T-helper 2 cell (primary cell): ENCODE measurements around the gene VSIG8.
A peak's percentile ranks its signal among the peaks of the same experiment; 100 is the strongest.
"Not testable (repeated sequence)": the region's sequence is repeated elsewhere in the genome, so short reads cannot be mapped to it uniquely, and the experiment has no call there.

ENCODE experiments used
- DNase-seq, 5 experiments: peaks; one replicate each; pipeline versions ENCODE4 v3.0.0 to v3.0.0-alpha.2; 2012 to 2022
- total RNA-seq, 2 donors: gene quantifications; one replicate each; lab custom pipeline; 2026; lab: John Stamatoyannopoulos, UW

The VSIG8 gene, protein sequence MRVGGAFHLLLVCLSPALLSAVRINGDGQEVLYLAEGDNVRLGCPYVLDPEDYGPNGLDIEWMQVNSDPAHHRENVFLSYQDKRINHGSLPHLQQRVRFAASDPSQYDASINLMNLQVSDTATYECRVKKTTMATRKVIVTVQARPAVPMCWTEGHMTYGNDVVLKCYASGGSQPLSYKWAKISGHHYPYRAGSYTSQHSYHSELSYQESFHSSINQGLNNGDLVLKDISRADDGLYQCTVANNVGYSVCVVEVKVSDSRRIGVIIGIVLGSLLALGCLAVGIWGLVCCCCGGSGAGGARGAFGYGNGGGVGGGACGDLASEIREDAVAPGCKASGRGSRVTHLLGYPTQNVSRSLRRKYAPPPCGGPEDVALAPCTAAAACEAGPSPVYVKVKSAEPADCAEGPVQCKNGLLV
- 0.13 to 1.2 reads per million in 2 donors for total RNA-seq

GRCh38 chr1:159862557-159862956, at the start of gene VSIG8:
VSIG8 (minus strand) TSS chr1:159862657; CDS start chr1:159862521, 136 bp downstream.
- no peak for DNase-seq

DNA sequence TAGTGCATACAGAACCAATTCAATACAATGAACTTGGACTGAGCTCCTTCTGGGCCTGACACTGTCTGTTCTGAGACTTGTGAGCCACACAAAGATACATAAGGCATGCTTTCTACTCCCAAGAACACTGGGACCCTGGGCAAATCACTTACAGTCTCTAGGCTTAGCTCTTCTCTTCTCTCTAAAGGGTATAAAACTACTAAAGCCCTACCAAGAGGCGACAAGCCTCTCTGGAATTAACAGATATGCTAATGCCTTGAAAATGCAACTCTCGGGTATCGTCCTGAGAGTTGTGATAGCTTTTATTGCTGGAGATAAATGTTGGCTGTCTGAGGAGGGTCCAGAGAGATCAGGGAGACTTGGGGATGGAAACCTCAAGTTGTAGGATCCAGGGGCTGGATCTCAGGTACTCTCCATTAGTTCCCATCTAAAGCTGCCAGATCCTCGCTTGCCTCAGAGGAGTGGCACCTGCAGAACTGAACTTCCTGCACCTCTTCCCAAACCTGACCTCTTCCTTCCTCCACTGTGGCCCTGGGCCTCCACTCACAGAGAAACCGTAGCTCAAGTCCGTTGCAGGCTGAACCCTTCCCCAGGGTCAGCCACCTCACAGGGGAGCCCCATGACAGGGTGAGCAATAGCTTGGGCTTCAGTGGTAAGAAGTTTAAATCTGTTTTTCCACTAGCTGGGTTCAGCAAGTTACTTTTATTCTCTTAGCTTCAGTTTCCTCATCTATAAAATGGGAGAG, 49.0 kb upstream of the VSIG8 start:
- DNase-seq, result no peak

- no peak for DNase-seq
These were observed 45.8 kb upstream of the VSIG8 start for GRCh38 chr1:159908031-159908940.

DNA sequence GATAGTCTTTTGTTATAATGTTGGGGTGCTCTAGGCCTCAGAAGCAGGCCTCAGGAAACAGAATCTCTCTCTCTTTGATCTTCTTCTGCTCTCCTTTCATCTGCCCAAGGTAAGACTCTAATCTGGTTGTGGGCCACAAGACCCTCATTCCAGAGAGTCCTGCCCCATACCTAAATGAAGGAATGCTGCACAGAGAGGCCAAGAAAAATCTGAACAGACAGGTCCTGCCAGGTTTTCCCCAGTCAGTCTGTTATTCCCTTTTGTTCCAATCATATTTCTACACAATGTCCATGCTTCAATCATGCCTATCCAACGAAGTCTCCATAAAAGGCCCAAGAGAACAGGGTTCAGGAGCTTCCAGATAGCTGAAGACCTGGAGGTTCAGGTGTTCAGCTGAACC, 44.5 kb upstream of the VSIG8 start:
- no peak for DNase-seq

DNA sequence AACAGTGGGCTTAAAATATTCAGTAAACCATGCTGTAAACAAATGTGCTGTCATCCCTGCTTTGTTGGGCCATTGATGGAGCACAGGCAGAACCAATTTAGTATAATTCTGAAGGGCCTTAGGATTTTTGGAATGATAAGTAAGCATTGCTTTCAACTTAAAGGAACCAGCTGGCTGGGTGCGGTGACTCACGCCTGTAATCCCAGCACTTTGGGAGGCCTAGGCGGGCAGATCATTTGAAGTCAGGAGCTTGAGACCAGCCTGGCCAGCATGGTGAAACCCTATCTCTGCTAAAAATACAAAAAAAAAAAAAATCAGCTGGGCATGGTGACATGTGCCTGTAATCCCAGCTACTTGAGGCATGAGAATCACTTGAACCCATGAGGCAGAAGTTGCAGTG, 41.6 kb upstream of the VSIG8 start:
- not testable (repeated sequence) for DNase-seq

- no peak for DNase-seq
These were observed 40.1 kb upstream of the VSIG8 start for GRCh38 chr1:159902541-159902940.

DNA sequence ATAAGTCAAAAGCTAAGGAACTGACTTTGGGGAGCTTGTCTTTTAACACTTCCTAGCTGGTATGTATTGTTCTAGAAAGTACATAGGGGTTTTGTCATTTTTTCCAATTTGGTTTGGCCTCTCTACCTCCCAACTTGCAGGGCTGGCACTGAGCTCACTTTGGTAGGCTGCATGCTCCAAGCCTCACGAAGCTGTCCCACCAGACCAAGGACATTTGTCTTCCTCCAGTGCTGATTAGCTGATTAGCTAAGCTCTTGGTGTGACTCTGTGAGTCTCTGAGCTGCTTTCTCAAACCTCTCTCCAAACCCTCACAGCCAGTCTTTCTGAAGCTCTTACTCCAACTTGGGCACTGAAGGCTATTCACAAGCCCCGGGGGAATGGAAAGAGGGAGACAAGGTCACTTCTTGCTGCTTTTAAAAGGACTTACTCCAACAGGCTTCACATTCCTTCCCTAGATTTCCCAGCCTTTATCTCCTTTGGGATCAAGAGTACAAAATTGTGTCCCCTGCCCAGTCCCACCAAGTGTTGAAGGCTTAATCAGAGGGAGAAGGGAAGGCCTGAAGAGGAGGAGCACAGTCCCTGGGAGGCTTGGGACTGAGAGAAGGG, 38.4 kb upstream of the VSIG8 start:
- no peak for DNase-seq

DNA sequence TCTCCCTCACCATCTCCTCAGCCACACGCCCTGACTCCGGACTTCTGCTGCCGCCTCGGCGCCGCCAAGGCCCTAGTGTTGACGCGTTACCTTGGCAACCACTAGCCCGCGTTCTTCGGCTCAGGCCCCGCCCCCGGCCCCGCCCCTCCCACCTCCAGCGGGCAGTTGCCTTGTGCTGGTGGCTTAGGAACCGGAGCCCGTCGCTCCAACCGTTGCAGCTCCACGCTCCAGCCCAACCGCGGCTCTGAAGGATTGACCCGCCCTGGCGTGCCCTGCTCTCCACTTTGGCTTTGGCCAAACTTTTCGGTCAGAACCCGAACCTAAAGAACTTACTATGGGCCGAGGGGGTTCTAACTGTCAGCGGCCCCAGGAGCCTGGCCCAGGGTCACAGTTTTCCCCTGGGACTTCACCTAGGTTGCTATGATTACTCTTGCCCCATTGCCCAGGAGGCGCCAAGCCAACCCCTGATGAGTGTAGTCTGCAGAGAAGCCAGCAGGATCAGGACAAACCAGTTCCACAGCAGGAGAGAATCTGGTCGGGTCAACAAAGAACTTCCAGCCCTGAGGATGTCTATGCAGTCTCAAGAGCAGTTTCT, 37.7 kb upstream of the VSIG8 start, which contains the start of gene CFAP45:
TSS of gene CFAP45 (minus strand) at position 80 of the 595 bp plus-strand sequence. CDS start at position 13, 67 bp downstream.
- no peak for DNase-seq

GRCh38 chr1:159899634-159900033, 37.2 kb upstream of the VSIG8 start:
- not testable (repeated sequence) for DNase-seq

DNA sequence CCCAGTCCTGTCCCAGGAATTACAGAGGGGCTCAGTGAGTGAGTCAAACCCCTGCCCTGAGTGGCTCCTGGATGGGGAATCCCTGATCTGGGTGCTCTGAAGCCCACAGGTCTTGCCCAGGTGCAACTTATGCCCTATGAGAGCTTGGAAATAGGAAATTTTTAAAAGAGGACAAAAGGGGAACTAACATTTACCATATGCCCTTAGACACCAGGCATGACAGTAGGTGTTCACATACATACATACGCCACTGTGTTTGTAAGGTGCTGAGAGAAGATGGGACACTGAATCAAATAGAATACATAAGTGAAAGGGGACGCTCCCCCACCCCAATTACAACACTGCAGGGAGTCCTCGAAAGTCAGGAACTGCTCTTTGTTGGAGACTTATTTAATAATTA, 36.1 kb upstream of the VSIG8 start:
- no peak for DNase-seq

- no peak for DNase-seq
These were observed 35.5 kb upstream of the VSIG8 start for GRCh38 chr1:159897962-159898361.

DNA sequence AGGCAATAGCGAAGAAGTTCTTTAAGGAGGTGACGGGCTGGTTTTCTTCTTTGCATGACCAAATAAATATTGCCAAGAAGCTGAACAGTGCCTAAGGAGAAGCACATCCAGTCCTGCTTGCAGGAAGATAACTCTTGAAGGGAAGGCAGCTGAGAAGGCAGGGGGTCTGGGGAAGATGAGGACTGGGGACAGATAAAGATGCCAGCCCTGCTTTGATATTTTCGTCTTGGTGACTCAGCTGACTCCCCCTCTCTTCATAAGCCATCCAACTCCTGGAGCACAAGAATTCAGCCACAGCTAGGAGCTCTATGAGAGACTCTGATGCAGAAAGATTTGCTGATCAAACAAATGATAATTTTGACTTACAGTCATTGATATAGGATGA, 34.1 kb upstream of the VSIG8 start:
- DNase-seq, result no peak

GRCh38 chr1:159895836-159896545, 33.5 kb upstream of the VSIG8 start:
- no peak for DNase-seq

DNA sequence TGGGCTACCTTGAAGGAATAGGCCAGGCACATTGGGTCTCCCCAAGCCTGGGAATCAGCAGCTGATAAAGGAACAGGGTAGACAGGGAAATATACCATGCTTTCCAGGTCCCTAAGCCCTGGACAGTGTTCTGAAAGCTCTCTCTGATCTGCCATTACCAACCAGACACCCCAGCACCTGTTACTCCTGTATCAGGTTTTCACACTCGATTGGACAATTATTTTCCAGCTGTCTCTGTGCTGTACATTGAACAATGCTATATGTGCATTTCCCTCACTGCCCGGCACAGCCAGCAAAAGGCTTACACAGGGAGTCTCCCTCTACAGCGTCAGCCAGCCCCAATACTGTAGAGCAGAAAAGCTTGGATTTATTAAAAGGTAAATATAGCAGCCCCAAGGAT, 32.8 kb upstream of the VSIG8 start:
- DNase-seq, result no peak

DNA sequence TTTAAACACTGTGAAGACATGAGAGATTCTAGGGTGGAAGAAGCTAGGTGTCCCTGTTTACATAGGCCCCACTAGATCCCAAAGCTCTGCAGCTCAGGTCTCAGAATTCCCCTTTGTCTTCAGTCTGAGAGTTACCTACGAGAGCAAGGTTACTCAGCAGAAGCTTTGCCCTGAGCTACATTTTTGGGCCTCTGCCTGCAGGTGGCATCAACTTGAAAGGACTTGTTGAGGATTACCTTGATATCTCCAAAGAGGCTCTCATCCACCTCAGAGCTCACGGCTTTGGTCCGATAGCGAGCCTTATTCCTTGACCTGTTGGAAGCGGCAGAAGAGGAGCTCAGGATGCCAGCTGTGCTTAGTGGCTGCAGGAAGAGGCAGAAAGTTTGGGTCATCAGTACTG, 30.5 kb upstream of the VSIG8 start:
- peak in 1 of 5 experiments; percentile 39 for DNase-seq

DNA sequence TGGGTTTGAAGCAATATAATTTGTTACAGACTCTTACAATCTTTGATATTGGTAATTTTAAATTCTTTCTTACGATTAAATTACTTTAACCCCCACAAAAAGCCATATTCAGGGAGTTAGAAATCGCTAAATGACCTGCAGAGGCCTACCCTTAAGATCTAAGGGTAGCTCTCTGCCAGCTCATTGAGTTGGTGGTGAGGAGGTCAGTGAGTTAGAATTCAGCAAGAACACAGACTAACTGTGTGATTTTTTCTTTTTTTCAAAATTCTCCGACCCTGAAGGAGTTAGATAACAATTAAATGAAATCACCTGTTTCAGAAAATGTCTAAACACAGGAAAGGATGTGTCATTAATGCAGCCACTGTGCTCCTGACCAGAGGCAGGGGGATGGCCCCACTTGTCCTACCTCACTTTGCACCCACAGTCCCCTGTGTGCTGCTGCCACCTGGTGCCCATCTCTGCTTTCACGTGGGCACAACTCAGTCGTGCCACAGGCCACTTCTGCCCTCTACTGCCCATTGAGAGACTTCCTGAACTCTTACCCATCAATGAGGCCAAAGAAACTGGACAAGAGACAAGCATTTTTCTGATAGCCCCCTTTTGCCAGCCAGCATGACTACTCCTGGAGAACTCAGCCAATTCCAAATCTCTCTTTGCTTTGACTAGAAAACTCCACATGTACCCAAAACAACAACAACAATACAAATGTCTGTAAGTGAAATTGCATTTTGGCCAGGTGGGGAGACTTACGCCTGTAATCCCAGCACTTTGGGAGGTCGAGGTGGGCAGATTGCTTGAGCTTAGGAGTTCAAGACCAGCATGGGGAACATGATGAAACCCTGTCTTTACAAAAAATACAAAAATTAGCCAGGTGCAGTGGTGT, 29.1 kb upstream of the VSIG8 start:
- peak; percentile 35 to 70 (median 56) for DNase-seq

DNA sequence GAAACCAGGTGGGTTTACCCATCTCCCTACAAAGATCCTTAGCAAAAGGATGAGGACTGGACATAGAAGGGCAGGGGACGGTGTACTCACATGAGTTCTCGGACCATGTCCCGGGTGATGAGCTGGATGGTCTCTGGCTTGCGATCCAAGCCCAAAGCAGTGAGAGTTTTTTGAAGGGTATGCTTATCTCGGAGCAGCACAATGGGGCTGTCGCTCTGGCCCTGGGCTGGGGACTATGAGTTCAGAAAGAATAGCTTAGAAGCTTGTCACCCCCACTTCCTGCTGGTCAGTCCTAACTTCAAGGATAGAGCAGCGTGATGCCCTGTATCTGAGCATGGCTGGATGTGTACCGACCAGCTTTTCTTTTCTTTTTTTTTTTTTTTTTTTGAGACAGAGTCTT, 27.9 kb upstream of the VSIG8 start:
- DNase-seq, result no peak

DNA sequence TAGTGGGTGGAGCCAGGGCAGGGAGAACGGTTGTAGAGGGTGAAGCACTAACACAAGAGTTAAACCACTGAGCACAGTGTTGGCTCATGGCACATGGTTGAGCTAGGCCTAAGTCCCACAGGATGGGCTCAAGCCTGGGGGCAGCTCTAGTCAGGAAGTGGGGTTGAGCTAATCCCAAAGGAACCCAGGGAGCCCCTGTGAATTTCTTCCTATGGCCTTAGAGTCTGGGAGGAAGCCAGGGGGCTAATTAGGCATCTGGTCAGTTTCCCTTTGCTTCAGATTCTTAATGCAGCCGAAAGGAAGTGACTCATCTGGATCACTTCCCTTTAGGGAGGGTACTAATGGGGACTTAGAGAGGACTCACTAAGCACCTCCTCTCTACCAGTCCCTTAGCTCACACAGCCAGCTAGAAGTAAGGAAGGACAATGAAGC, 27.4 kb upstream of the VSIG8 start:
- DNase-seq, result peak in 1 of 5 experiments; percentile 17

- DNase-seq, result no peak
These were observed 26.7 kb upstream of the VSIG8 start for GRCh38 chr1:159889202-159889601.

- DNase-seq, result no peak
These were observed 21.8 kb upstream of the VSIG8 start for GRCh38 chr1:159884296-159884695.
